Liver (tissue), 3 donors: ENCODE measurements around the gene PCP4L1.

ENCODE experiments used
- EGR1 ChIP-seq, 2 donors: IDR thresholded peaks; 2 replicates each; pipeline ENCODE4 v1.6.1; 2016 to 2018; ENCODE audit warnings: antibody characterized with exemption in 2 of 2, low read depth in 2 of 2
- FOXA1 ChIP-seq: IDR thresholded peaks from 2 replicates; pipeline ENCODE4 v1.6.1; 2016; ENCODE audit warnings: antibody characterized with exemption
- GABPA ChIP-seq, 2 donors: IDR thresholded peaks in 1 of 2; conservative IDR thresholded peaks in 1 of 2; 2 replicates each; pipeline ENCODE4 v1.6.1; 2016; ENCODE audit warnings: antibody characterized with exemption in 2 of 2, mild to moderate bottlenecking in 1 of 2, moderate library complexity in 1 of 2
- JUND ChIP-seq, 2 donors: IDR thresholded peaks; 2 replicates each; pipeline ENCODE4 v1.6.1; 2016; ENCODE audit warnings: antibody characterized with exemption in 2 of 2
- NR2F2 ChIP-seq: IDR thresholded peaks from 2 replicates; pipeline ENCODE4 v1.6.1; 2016; ENCODE audit warnings: antibody characterized with exemption
- RAD21 ChIP-seq, 2 donors: IDR thresholded peaks; 2 replicates each; pipeline ENCODE4 v1.6.1; 2016; ENCODE audit warnings: antibody characterized with exemption in 2 of 2, mild to moderate bottlenecking in 2 of 2
- SP1 ChIP-seq: IDR thresholded peaks from 2 replicates; pipeline ENCODE4 v1.6.1; 2018; ENCODE audit warnings: antibody characterized with exemption, mild to moderate bottlenecking
- TAF1 ChIP-seq: conservative IDR thresholded peaks from 2 replicates; pipeline ENCODE4 v1.6.1; 2016; ENCODE audit warnings: antibody characterized with exemption, mild to moderate bottlenecking
- YY1 ChIP-seq: IDR thresholded peaks from 2 replicates; pipeline ENCODE4 v1.6.1; 2016; ENCODE audit warnings: antibody characterized with exemption, mild to moderate bottlenecking
- TF ChIP-seq, protein P1 (sequence below): fragments of 150-350 bp; IDR thresholded peaks from 2 replicates; pipeline ENCODE4 v1.5.1; 2017; ENCODE audit warnings: improper control_type of control experiment, low read depth, low read length; ENCODE audit not compliant: missing input control
- TF ChIP-seq, protein P2 (sequence below): IDR thresholded peaks from 2 replicates; pipeline ENCODE4 v1.6.1; 2016; ENCODE audit warnings: antibody characterized with exemption
- TF ChIP-seq, protein P3 (sequence below): IDR thresholded peaks from 2 replicates; pipeline ENCODE4 v1.6.1; 2016; ENCODE audit warnings: antibody characterized with exemption, mild to moderate bottlenecking
- TF ChIP-seq, protein P4 (sequence below): IDR thresholded peaks from 2 replicates; pipeline ENCODE4 v1.6.1; 2016; ENCODE audit warnings: antibody characterized with exemption
- donor health status: healthy.
- donor health status: healthy.

DNA sequence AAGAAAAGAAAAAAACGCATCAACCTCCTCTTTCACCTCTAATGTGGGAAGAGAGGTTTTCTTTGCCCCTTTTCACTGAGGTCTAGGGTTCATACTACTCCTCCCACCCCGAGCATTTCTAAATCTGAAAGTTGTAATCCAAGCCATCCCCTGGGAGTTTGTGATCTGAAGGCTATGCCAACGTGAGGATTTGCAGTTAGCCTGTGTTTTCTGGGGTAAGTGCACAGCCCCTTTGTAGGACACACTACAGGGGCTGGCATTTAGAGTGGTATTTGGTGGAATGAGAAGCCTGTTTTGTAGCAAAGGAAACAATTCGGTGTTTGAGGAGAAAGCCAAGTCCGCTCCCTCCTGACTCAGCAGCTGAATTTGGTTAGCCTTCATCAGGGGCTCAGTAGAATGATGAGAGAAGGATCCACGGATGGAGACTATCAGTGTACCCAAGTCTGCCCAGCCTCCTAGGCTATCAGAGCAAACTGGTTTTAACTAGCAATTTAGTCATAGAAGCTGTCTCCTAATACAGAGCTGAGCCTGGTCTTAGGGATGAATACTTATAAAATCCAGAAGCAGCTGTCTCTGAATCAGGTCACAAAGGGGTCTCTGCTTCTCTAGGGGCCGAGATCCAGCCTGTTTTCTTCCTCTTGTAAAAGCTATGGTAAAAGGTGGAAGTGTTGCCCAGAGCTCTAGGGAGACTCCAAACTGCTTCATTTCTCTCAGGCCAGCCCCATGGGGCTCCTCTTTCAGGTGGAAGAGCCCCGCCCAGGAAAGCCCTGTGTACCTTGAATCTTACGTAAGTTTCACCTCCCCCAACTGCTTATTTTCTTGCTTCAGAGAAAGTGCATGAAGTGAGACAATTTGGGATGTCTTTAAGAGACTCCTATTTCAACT lies 2.1 kb downstream of the PCP4L1 start:
- TF ChIP-seq RAD21 (IDR thresholded peaks at IDR 0.05), result no peak
- TF ChIP-seq, protein P1, sequence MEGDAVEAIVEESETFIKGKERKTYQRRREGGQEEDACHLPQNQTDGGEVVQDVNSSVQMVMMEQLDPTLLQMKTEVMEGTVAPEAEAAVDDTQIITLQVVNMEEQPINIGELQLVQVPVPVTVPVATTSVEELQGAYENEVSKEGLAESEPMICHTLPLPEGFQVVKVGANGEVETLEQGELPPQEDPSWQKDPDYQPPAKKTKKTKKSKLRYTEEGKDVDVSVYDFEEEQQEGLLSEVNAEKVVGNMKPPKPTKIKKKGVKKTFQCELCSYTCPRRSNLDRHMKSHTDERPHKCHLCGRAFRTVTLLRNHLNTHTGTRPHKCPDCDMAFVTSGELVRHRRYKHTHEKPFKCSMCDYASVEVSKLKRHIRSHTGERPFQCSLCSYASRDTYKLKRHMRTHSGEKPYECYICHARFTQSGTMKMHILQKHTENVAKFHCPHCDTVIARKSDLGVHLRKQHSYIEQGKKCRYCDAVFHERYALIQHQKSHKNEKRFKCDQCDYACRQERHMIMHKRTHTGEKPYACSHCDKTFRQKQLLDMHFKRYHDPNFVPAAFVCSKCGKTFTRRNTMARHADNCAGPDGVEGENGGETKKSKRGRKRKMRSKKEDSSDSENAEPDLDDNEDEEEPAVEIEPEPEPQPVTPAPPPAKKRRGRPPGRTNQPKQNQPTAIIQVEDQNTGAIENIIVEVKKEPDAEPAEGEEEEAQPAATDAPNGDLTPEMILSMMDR, result no peak
- TF ChIP-seq, protein P2, sequence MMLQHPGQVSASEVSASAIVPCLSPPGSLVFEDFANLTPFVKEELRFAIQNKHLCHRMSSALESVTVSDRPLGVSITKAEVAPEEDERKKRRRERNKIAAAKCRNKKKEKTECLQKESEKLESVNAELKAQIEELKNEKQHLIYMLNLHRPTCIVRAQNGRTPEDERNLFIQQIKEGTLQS, result no peak
- no peak for TF ChIP-seq SP1
- TF ChIP-seq GABPA (IDR thresholded peaks at IDR 0.05 in 1 of 2, conservative IDR thresholded peaks at IDR 0.05 in 1 of 2), result no peak
- TF ChIP-seq, protein P3, sequence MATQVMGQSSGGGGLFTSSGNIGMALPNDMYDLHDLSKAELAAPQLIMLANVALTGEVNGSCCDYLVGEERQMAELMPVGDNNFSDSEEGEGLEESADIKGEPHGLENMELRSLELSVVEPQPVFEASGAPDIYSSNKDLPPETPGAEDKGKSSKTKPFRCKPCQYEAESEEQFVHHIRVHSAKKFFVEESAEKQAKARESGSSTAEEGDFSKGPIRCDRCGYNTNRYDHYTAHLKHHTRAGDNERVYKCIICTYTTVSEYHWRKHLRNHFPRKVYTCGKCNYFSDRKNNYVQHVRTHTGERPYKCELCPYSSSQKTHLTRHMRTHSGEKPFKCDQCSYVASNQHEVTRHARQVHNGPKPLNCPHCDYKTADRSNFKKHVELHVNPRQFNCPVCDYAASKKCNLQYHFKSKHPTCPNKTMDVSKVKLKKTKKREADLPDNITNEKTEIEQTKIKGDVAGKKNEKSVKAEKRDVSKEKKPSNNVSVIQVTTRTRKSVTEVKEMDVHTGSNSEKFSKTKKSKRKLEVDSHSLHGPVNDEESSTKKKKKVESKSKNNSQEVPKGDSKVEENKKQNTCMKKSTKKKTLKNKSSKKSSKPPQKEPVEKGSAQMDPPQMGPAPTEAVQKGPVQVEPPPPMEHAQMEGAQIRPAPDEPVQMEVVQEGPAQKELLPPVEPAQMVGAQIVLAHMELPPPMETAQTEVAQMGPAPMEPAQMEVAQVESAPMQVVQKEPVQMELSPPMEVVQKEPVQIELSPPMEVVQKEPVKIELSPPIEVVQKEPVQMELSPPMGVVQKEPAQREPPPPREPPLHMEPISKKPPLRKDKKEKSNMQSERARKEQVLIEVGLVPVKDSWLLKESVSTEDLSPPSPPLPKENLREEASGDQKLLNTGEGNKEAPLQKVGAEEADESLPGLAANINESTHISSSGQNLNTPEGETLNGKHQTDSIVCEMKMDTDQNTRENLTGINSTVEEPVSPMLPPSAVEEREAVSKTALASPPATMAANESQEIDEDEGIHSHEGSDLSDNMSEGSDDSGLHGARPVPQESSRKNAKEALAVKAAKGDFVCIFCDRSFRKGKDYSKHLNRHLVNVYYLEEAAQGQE, result no peak
- TF ChIP-seq TAF1, result no peak
- no peak for TF ChIP-seq YY1
- TF ChIP-seq, protein P4, sequence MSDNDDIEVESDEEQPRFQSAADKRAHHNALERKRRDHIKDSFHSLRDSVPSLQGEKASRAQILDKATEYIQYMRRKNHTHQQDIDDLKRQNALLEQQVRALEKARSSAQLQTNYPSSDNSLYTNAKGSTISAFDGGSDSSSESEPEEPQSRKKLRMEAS, result no peak
- TF ChIP-seq EGR1 (IDR thresholded peaks at IDR 0.05; ENCODE audit: low read depth in 2 of 2), result no peak
- TF ChIP-seq JUND (IDR thresholded peaks at IDR 0.05), result no peak
- no peak for TF ChIP-seq NR2F2
- no peak for TF ChIP-seq FOXA1
